GM12878 (cell line): ENCODE results near the gene AFF1. TPM values are rescaled to one million over a fixed set of nuclear protein-coding genes. Genes with fewer than 3 reads are reported as not detected.

ENCODE experiments used
- ASH2L ChIP-seq: fragments of 300-600, 200-600 bp; sonication (generic); IDR thresholded peaks from 2 replicates; pipeline ENCODE4 v1.6.1; 2017; ENCODE audit warnings: low read depth, mild to moderate bottlenecking, borderline replicate concordance
- IKZF1 ChIP-seq: fragments of 450-650 bp; conservative IDR thresholded peaks from 2 replicates; pipeline ENCODE4 v1.6.1; 2017; ENCODE audit warnings: antibody characterized with exemption, mild to moderate bottlenecking
- SKIL ChIP-seq: fragments of 450-650 bp; IDR thresholded peaks from 2 replicates; pipeline ENCODE4 v1.6.1; 2017; ENCODE audit warnings: mild to moderate bottlenecking, low read depth, inconsistent platforms; ENCODE audit not compliant: poor library complexity, severe bottlenecking
- STAT1 ChIP-seq: fragments of 450-650 bp; conservative IDR thresholded peaks from 2 replicates; pipeline ENCODE4 v1.6.1; 2014; ENCODE audit warnings: antibody characterized with exemption, mild to moderate bottlenecking
- YY1 ChIP-seq: IDR thresholded peaks from 2 replicates; pipeline ENCODE4 v1.6.1; 2011; ENCODE audit warnings: low read depth, mild to moderate bottlenecking, low read length
- polyA plus RNA-seq, 11 experiments: library from polyadenylated mRNA; depleted of rRNA in 4 of 11; unstranded in 6 of 11; stranded (reverse) in 5 of 11; fragments of >200 nt; fragmentation: Nextera tagmentation in 4 of 11; fragmentation: Illumina TruSeq in 1 of 11; extraction: Ambion mirVana in 4 of 11; extraction: Trizol in 1 of 11; gene quantifications; 1 replicate in 1 of 11; 2 replicates in 10 of 11; pipeline versions ENCODE4 v1.2.1 to v1.2.3, GENCODE V29; 2011 to 2016; ENCODE audit warnings: inconsistent platforms in 2 of 11, missing spikeins in 2 of 11, low read depth in 1 of 11
- total RNA-seq, 4 experiments: library from RNA; depleted of rRNA in 3 of 4; stranded (reverse); fragments of >200 nt in 3 of 4; fragmentation: Illumina TruSeq in 1 of 4; extraction: Trizol in 1 of 4; gene quantifications; 2 replicates each; pipeline versions ENCODE4 v1.2.1 to v1.2.3, GENCODE V29; 2013 to 2021
- TF ChIP-seq, protein P1 (sequence below): fragments of 450-650 bp; IDR thresholded peaks from 2 replicates; pipeline ENCODE4 v1.6.1; 2017; ENCODE audit warnings: mild to moderate bottlenecking, moderate library complexity

AFF1 gene
- total and polyA plus RNA-seq, 10 of the 15 experiments (the other 5 are each of a cell fraction or from before 2014, with no cell fraction given) = 3.5 to 56.1 (median 21.5) TPM

DNA sequence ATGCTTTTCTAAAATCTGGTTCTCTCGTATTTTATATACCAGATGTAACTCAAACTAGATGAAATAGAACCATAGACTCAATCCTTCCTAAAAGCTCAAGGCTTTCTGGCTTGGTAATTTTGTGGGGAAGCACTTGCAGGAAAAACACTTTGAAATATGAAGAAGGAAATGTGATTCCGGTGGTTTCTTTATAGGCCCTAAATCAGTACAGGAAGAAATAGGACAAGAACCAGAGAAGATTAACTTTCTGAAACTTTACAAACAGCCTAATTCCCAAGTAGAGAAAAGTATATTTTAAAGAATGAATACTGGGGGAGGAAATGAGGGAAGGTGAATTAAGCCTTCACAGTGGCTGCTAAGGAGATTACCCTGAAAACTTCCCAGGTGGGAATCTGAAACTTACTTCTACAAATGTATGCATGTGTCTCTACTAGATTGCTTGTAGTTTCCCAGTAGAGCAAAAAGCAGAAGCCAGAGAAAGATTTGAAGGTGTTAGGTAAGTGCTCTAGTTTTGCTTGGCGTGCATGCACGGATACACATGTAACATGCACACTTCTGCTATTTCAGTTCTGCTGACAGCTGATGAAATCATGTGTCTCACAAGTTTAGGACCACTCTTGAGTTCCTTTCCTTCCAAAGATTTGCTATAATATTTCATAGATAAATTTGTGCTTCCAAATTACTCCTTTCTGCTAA lies 92.1 kb downstream of the AFF1 start (continued):
- TF ChIP-seq, protein P1, sequence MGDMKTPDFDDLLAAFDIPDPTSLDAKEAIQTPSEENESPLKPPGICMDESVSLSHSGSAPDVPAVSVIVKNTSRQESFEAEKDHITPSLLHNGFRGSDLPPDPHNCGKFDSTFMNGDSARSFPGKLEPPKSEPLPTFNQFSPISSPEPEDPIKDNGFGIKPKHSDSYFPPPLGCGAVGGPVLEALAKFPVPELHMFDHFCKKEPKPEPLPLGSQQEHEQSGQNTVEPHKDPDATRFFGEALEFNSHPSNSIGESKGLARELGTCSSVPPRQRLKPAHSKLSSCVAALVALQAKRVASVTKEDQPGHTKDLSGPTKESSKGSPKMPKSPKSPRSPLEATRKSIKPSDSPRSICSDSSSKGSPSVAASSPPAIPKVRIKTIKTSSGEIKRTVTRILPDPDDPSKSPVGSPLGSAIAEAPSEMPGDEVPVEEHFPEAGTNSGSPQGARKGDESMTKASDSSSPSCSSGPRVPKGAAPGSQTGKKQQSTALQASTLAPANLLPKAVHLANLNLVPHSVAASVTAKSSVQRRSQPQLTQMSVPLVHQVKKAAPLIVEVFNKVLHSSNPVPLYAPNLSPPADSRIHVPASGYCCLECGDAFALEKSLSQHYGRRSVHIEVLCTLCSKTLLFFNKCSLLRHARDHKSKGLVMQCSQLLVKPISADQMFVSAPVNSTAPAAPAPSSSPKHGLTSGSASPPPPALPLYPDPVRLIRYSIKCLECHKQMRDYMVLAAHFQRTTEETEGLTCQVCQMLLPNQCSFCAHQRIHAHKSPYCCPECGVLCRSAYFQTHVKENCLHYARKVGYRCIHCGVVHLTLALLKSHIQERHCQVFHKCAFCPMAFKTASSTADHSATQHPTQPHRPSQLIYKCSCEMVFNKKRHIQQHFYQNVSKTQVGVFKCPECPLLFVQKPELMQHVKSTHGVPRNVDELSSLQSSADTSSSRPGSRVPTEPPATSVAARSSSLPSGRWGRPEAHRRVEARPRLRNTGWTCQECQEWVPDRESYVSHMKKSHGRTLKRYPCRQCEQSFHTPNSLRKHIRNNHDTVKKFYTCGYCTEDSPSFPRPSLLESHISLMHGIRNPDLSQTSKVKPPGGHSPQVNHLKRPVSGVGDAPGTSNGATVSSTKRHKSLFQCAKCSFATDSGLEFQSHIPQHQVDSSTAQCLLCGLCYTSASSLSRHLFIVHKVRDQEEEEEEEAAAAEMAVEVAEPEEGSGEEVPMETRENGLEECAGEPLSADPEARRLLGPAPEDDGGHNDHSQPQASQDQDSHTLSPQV = no peak
- no peak for TF ChIP-seq STAT1
- no peak for TF ChIP-seq ASH2L
- TF ChIP-seq YY1 = no peak
- TF ChIP-seq IKZF1 = peak; percentile 69
- TF ChIP-seq SKIL = peak; percentile 82
